ENCODE measurements around the gene CYP46A1. TPM values are rescaled to one million over a fixed set of nuclear protein-coding genes. Genes with fewer than 3 reads are reported as not detected.

The CYP46A1 gene
- total and polyA plus RNA-seq, 4 donors = 0.14 to 0.92 (median 0.48) TPM

GRCh38 chr14:99681101-99681831, 2.8 kb upstream of the CYP46A1 start:
- no peak for TF ChIP-seq RXRA (IDR thresholded peaks at IDR 0.05)
- no peak for TF ChIP-seq MAX (IDR thresholded peaks at IDR 0.05)
- no peak for TF ChIP-seq HNF4G (IDR thresholded peaks at IDR 0.05)
- no peak for TF ChIP-seq YY1 (IDR thresholded peaks at IDR 0.05)
- no peak for TF ChIP-seq NR2F2 (IDR thresholded peaks at IDR 0.05)
- TF ChIP-seq TAF1 (conservative IDR thresholded peaks at IDR 0.05) = no peak
- no peak for TF ChIP-seq FOXA2 (IDR thresholded peaks at IDR 0.05)
- TF ChIP-seq ZBTB33 (IDR thresholded peaks at IDR 0.05) = no peak
- TF ChIP-seq FOXA1 (IDR thresholded peaks at IDR 0.05) = no peak
- TF ChIP-seq ATF3 (IDR thresholded peaks at IDR 0.05) = no peak
- TF ChIP-seq HNF4A (conservative IDR thresholded peaks at IDR 0.05) = no peak
- TF ChIP-seq REST (IDR thresholded peaks at IDR 0.05) = no peak
- TF ChIP-seq GABPA (IDR thresholded peaks at IDR 0.05 in 1 of 2, conservative IDR thresholded peaks at IDR 0.05 in 1 of 2) = no peak
- no peak for TF ChIP-seq JUND (IDR thresholded peaks at IDR 0.05)
- no peaks in the 10 kb centered on the region for H3K36me3 ChIP-seq (ENCODE audit: control insufficient read depth in 4 of 4, insufficient read depth in 3 of 4, low read depth in 1 of 4, low read length in 3 of 4)
- 81% methylated on average over 12 of the region's 12 CpGs for WGBS
- H3K4me1 ChIP-seq (ENCODE audit: control insufficient read depth in 4 of 4, insufficient read depth in 4 of 4, low read length in 3 of 4) = peaks cover 6 to 15% (median 12%) of the 10 kb centered on the region in 4 donors
- no peak overlapping the region for H3K9ac ChIP-seq (ENCODE audit: low read depth in 1 of 2, low read length in 2 of 2)
- H3K27me3 ChIP-seq (ENCODE audit: control insufficient read depth in 4 of 4, insufficient read depth in 4 of 4, low read length in 3 of 4) = no peaks in the 10 kb centered on the region
- no peak overlapping the region for H3K4me3 ChIP-seq (ENCODE audit: low read depth in 1 of 3, low read length in 3 of 3)
- peaks cover 0 to 7% (median 2%) of the 10 kb centered on the region in 4 donors for H3K9me3 ChIP-seq (ENCODE audit: control insufficient read depth in 4 of 4, low read length in 3 of 4)
- DNase-seq (ENCODE audit: low spot score) = no peak
- no peak overlapping the region for H3K27ac ChIP-seq (ENCODE audit: low read depth in 1 of 2, low read length in 2 of 2)

GRCh38 chr14:99681832-99682148, 2.3 kb upstream of the CYP46A1 start:
- DNase-seq (ENCODE audit: low spot score) = no peak
- peaks cover 0 to 7% (median 2%) of the 10 kb centered on the region in 4 donors for H3K9me3 ChIP-seq (ENCODE audit: control insufficient read depth in 4 of 4, low read length in 3 of 4)
- peaks cover 6 to 15% (median 12%) of the 10 kb centered on the region in 4 donors for H3K4me1 ChIP-seq (ENCODE audit: control insufficient read depth in 4 of 4, insufficient read depth in 4 of 4, low read length in 3 of 4)
- no peak overlapping the region for H3K4me3 ChIP-seq (ENCODE audit: low read depth in 1 of 3, low read length in 3 of 3)
- no peak overlapping the region for H3K27ac ChIP-seq (ENCODE audit: low read depth in 1 of 2, low read length in 2 of 2)
- 78% methylated on average over 11 of the region's 11 CpGs for WGBS
- H3K36me3 ChIP-seq (ENCODE audit: control insufficient read depth in 4 of 4, insufficient read depth in 3 of 4, low read depth in 1 of 4, low read length in 3 of 4) = no peaks in the 10 kb centered on the region
- no peaks in the 10 kb centered on the region for H3K27me3 ChIP-seq (ENCODE audit: control insufficient read depth in 4 of 4, insufficient read depth in 4 of 4, low read length in 3 of 4)
- TF ChIP-seq ZBTB33 (IDR thresholded peaks at IDR 0.05) (no peak), EGR1 (IDR thresholded peaks at IDR 0.05; ENCODE audit: low read depth in 2 of 2) (no peak), FOXA2 (IDR thresholded peaks at IDR 0.05) (no peak), HNF4A (conservative IDR thresholded peaks at IDR 0.05) (no peak), GABPA (IDR thresholded peaks at IDR 0.05 in 1 of 2, conservative IDR thresholded peaks at IDR 0.05 in 1 of 2) (no peak), SP1 (IDR thresholded peaks at IDR 0.05) (no peak), HNF4G (IDR thresholded peaks at IDR 0.05) (no peak), RAD21 (IDR thresholded peaks at IDR 0.05) (no peak), MAX (IDR thresholded peaks at IDR 0.05) (no peak), JUND (IDR thresholded peaks at IDR 0.05) (no peak), REST (IDR thresholded peaks at IDR 0.05) (no peak)
- no peak overlapping the region for H3K9ac ChIP-seq (ENCODE audit: low read depth in 1 of 2, low read length in 2 of 2)

Data from liver (tissue), 9 donors.